Activated CD4-positive, alpha-beta memory T cell treated with anti-CD3 and anti-CD28 coated beads for 36 hours (primary cell): ENCODE results near the gene APOH. TPM values are rescaled to one million over a fixed set of nuclear protein-coding genes. Genes with fewer than 3 reads are reported as not detected.

Experiments
- CTCF ChIA-PET: fragments of 350-600 bp; sonication (Branson Sonifier 250); formaldehyde crosslinking; loops from one replicate; lab custom pipeline; 2021; ENCODE audit warnings: antibody characterized with exemption, inconsistent platforms; lab: Charles Lee
- POLR2A ChIA-PET: fragments of 350-600 bp; sonication (Branson Sonifier 250); formaldehyde crosslinking; loops from one replicate; lab custom pipeline; 2021; ENCODE audit warnings: antibody characterized with exemption; lab: Charles Lee
- DNase-seq: peaks from one replicate; pipeline ENCODE4 v3.0.0-alpha.2; 2020
- H3K27ac Mint-ChIP-seq: one replicate; pipeline ENCODE4 v1.8.0; 2021; ENCODE audit warnings: mixed read lengths
- H3K27me3 Mint-ChIP-seq: one replicate; pipeline ENCODE4 v1.8.0; 2021; ENCODE audit warnings: mixed read lengths
- H3K36me3 Mint-ChIP-seq: one replicate; pipeline ENCODE4 v1.8.0; 2021; ENCODE audit warnings: mixed read lengths
- H3K4me1 Mint-ChIP-seq: one replicate; pipeline ENCODE4 v1.8.0; 2021; ENCODE audit warnings: low read depth, mixed read lengths
- H3K4me3 Mint-ChIP-seq: one replicate; pipeline ENCODE4 v1.8.0; 2021; ENCODE audit warnings: mild to moderate bottlenecking, mixed read lengths
- H3K9me3 Mint-ChIP-seq: one replicate; pipeline ENCODE4 v1.8.0; 2021; ENCODE audit warnings: mixed read lengths
- intact Hi-C: fragments of 100-400 bp; cut with micrococcal nuclease; formaldehyde crosslinking; loops from one replicate; pipeline ENCODE4 v1.15.1; 2023
- total RNA-seq, 2 experiments: library from RNA; stranded (reverse); gene quantifications; one replicate each; pipeline ENCODE4 v1.2.3, GENCODE V29; 2021

Gene APOH
- total RNA-seq, 2 experiments from 2014 or later: not detected

DNA sequence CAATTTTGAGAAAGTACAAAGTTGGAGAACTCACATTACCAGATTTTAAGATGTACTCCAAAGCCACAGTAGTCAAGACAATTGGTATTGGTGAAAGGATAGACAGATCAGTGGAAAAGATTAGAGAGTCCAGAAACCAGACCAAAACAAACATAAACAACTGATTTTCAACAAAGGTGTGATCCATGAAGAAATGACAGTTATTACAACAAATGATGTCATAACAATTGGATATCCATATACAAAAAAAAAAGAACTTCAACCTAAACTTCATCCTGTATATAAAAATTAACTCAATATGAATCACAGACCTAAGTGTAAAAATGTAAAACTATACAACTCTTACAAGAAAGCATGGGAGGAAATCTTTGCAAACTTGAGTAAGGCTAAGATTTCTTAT, 45.7 kb downstream of the APOH start:
- Mint-ChIP-seq H3K36me3 (peaks cover 1% of the 10 kb centered on the region), H3K4me3 (no peak overlapping the region), H3K4me1 (no peaks in the 10 kb centered on the region), H3K27me3 (no peaks in the 10 kb centered on the region), H3K27ac (no peak overlapping the region), H3K9me3 (no peaks in the 10 kb centered on the region)
- CTCF ChIA-PET: interaction anchor here (0.6 kb wide), 1 partner anchor 435 kb away, joined by 3 read pairs; no protein-coding TSS in a partner anchor
- DNase-seq: no peak
- intact Hi-C loops: no loop called here
- POLR2A ChIA-PET: no interaction called here

GRCh38 chr17:66178642-66179041, 50.6 kb downstream of the APOH start:
- Mint-ChIP-seq H3K27me3 (no peaks in the 10 kb centered on the region), H3K36me3 (peaks cover 1% of the 10 kb centered on the region), H3K4me1 (no peaks in the 10 kb centered on the region), H3K27ac (no peak overlapping the region), H3K9me3 (no peaks in the 10 kb centered on the region), H3K4me3 (no peak overlapping the region)
- ChIA-PET POLR2A (no interaction called here), CTCF (no interaction called here)
- no peak for DNase-seq
- intact Hi-C loops: no loop called here

- no peaks in the 10 kb centered on the region for H3K9me3 Mint-ChIP-seq
- CTCF ChIA-PET: no interaction called here
- no peak overlapping the region for H3K4me3 Mint-ChIP-seq
- no peaks in the 10 kb centered on the region for H3K27me3 Mint-ChIP-seq
- H3K4me1 Mint-ChIP-seq: no peaks in the 10 kb centered on the region
- intact Hi-C loops: no loop called here
- no peak for DNase-seq
- POLR2A ChIA-PET: no interaction called here
- peaks cover 1% of the 10 kb centered on the region for H3K36me3 Mint-ChIP-seq
- no peak overlapping the region for H3K27ac Mint-ChIP-seq
Measured at GRCh38 chr17:66177048-66177447, 52.2 kb downstream of the APOH start.

DNA sequence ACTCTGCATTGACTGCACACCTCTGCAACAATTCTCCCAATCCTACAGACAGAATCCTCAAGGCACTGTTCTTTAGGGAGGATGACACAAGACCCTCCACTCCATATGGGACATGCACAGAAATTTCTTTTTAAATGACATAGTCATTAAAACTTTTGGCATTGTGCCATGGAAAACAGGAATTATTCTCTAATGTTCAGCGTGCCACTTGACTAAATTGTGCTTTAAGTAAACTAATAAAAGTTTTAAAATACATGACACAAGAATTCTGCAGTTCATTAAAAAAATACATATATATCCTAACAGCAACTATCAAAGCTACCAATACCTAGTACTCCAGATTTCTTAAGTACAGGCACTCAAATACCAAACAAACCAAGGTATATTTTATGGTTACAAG, 53.3 kb downstream of the APOH start:
- Mint-ChIP-seq H3K27ac (no peak overlapping the region), H3K4me3 (no peak overlapping the region), H3K27me3 (no peaks in the 10 kb centered on the region), H3K9me3 (no peaks in the 10 kb centered on the region), H3K36me3 (peaks cover 1% of the 10 kb centered on the region), H3K4me1 (no peaks in the 10 kb centered on the region)
- no peak for DNase-seq
- ChIA-PET CTCF (no interaction called here), POLR2A (no interaction called here)
- intact Hi-C loops: no loop called here

DNA sequence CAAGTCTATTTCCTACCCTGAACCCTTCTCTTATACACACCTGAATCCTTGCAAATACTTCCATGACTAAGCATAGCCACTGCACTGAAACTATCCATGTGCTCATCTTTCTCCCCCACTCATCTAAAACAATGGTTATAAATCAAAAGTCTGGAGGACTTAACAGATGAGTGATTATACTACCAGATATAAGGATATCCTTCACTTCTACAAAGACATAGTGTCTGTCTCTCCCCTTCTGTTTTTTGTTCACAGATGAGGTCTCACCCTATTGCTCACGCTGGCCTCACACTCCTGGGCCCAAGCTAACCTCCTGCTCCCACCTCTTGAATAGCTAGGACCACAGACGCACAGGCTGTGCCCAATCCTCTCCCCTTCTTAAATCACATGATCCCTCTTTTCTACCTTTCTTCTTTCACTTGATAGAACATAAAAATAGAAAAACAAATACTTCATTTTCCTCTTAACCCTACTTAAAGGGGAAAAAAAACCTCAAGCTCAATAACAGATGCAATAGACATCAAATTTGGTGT, 56.5 kb downstream of the APOH start:
- Mint-ChIP-seq H3K4me3 (no peak overlapping the region), H3K9me3 (no peaks in the 10 kb centered on the region), H3K27ac (no peak overlapping the region), H3K4me1 (no peaks in the 10 kb centered on the region), H3K36me3 (no peaks in the 10 kb centered on the region), H3K27me3 (no peaks in the 10 kb centered on the region)
- CTCF ChIA-PET: interaction anchor here (0.8 kb wide), 1 partner anchor 8 kb away, joined by 3 read pairs; no protein-coding TSS in a partner anchor
- no peak for DNase-seq
- intact Hi-C loops: no loop called here
- POLR2A ChIA-PET: no interaction called here

GRCh38 chr17:66172144-66172543, 57.1 kb downstream of the APOH start:
- Mint-ChIP-seq H3K4me1 (no peaks in the 10 kb centered on the region), H3K9me3 (no peaks in the 10 kb centered on the region), H3K27ac (no peak overlapping the region), H3K27me3 (no peaks in the 10 kb centered on the region), H3K4me3 (no peak overlapping the region), H3K36me3 (no peaks in the 10 kb centered on the region)
- DNase-seq: no peak
- ChIA-PET CTCF (interaction anchor here (0.5 kb wide), 1 partner anchor 1020 kb away, joined by 3 read pairs; no protein-coding TSS in a partner anchor), POLR2A (no interaction called here)
- intact Hi-C loops: no loop called here

GRCh38 chr17:66171692-66172091, 57.5 kb downstream of the APOH start:
- POLR2A ChIA-PET: no interaction called here
- CTCF ChIA-PET: interaction anchor here (0.5 kb wide), 1 partner anchor 1019 kb away, joined by 3 read pairs; no protein-coding TSS in a partner anchor
- H3K27me3 Mint-ChIP-seq: no peaks in the 10 kb centered on the region
- H3K9me3 Mint-ChIP-seq: no peaks in the 10 kb centered on the region
- no peak overlapping the region for H3K27ac Mint-ChIP-seq
- H3K36me3 Mint-ChIP-seq: no peaks in the 10 kb centered on the region
- H3K4me3 Mint-ChIP-seq: no peak overlapping the region
- intact Hi-C loops: no loop called here
- H3K4me1 Mint-ChIP-seq: no peaks in the 10 kb centered on the region
- DNase-seq: no peak

DNA sequence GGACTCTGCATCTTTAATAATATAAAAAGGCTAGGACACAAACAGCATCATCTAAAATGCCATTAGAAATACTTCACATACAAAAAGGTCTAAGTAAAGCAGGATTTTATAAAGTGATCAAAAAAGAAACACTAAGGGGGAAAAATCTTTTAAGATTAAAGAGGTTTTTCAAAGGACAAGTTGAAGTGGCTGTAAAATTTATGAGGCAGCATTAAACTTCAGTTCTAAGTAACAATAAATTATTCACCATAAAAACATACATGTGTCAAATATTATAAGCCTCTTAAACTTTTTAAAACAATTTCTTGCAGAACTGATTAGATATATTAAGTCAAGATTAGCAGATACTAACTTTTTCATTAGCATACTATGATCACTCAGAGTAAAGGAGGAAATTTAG, 58.0 kb downstream of the APOH start:
- Mint-ChIP-seq H3K27me3 (no peaks in the 10 kb centered on the region), H3K4me1 (no peaks in the 10 kb centered on the region)
- CTCF ChIA-PET: no interaction called here

GRCh38 chr17:66169839-66170238, 59.4 kb downstream of the APOH start:
- POLR2A ChIA-PET: interaction anchor here (0.6 kb wide), 1 partner anchor 463 kb away, joined by 4 read pairs; no protein-coding TSS in a partner anchor
- intact Hi-C loops: loop anchor here (10.0 kb wide), 1 partner anchor 615 kb away; no protein-coding TSS in a partner anchor
- Mint-ChIP-seq H3K27ac (no peak overlapping the region), H3K4me3 (no peak overlapping the region), H3K9me3 (no peaks in the 10 kb centered on the region), H3K36me3 (no peaks in the 10 kb centered on the region), H3K27me3 (no peaks in the 10 kb centered on the region), H3K4me1 (no peaks in the 10 kb centered on the region)
- CTCF ChIA-PET: no interaction called here
- DNase-seq: no peak

More for the DNA sequence above, 58.0 kb downstream of the APOH start:
- no peaks in the 10 kb centered on the region for H3K36me3 Mint-ChIP-seq
- no peak for DNase-seq
- no peak overlapping the region for H3K4me3 Mint-ChIP-seq
- no peaks in the 10 kb centered on the region for H3K9me3 Mint-ChIP-seq
- intact Hi-C loops: no loop called here
- POLR2A ChIA-PET: no interaction called here
- no peak overlapping the region for H3K27ac Mint-ChIP-seq

GRCh38 chr17:66167189-66167815, 61.9 kb downstream of the APOH start:
- no peaks in the 10 kb centered on the region for H3K9me3 Mint-ChIP-seq
- H3K27ac Mint-ChIP-seq: no peak overlapping the region
- no peaks in the 10 kb centered on the region for H3K36me3 Mint-ChIP-seq
- ChIA-PET POLR2A (no interaction called here), CTCF (interaction anchor here (5.6 kb wide), 1 partner anchor 873 kb away, joined by 60 read pairs; no protein-coding TSS in a partner anchor)
- H3K4me1 Mint-ChIP-seq: peaks cover 3% of the 10 kb centered on the region
- intact Hi-C loops: loop anchor here (10.0 kb wide), 1 partner anchor 613 kb away; no protein-coding TSS in a partner anchor
- no peak for DNase-seq
- no peak overlapping the region for H3K4me3 Mint-ChIP-seq
- no peaks in the 10 kb centered on the region for H3K27me3 Mint-ChIP-seq

DNA sequence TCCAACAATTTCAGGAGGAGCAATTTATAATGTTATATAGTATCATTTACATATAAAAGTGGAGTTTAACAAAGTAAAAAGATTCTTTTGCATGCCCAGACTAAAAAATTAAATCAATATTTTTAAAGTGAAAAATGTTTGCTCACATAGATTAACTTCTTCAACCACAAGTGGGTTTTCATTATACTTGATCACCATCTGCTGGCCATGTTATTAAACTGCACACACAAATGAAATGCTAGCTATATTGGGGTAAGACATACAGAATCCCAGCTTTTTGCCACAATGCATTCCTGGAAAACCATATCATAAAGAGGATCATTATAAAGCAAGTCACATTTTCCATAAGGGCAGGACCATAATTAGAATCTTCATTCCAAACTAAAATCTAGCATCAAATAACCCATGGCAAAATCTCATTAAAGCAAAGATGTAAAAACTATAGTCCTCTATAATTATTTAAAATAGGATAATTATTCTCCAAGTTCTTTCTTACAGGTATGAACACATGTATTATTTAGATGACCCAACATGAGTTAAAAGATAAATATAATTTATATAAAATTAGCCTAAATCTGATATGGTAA, 63.6 kb downstream of the APOH start:
- no peaks in the 10 kb centered on the region for H3K9me3 Mint-ChIP-seq
- no peaks in the 10 kb centered on the region for H3K27me3 Mint-ChIP-seq
- H3K36me3 Mint-ChIP-seq: peaks cover 2% of the 10 kb centered on the region
- peaks cover 12% of the 10 kb centered on the region for H3K4me1 Mint-ChIP-seq
- CTCF ChIA-PET: interaction anchor here (0.7 to 5.6 kb wide), 19 partner anchors 8 to 946 kb away, joined by 3 to 74 read pairs (median 4); no protein-coding TSS in a partner anchor
- H3K27ac Mint-ChIP-seq: no peak overlapping the region
- H3K4me3 Mint-ChIP-seq: no peak overlapping the region
- POLR2A ChIA-PET: no interaction called here
- DNase-seq: no peak
- intact Hi-C loops: loop anchor here (1.0 to 10.0 kb wide), 4 partner anchors 365 to 934 kb away; no protein-coding TSS in a partner anchor
